ENCODE measurements around the gene TYMP. TPM values are rescaled to one million over a fixed set of nuclear protein-coding genes. Genes with fewer than 3 reads are reported as not detected.

TYMP gene
- total RNA-seq: 10 to 100 TPM; 29.8 to 65.3 TPM

- intact Hi-C loops (cut with DNase I): no loop called here
- TF ChIP-seq POLR2A (IDR thresholded peaks at IDR 0.05) (peak; percentile 16 to 43 (median 31)), CTCF (IDR thresholded peaks at IDR 0.05) (no peak)
- peak within 1 kb of the TSS; percentile 70 to 90 (median 82) for H3K27ac ChIP-seq
- no peaks in the 10 kb centered on the region for H3K9me3 ChIP-seq
- DNase-seq (peak; percentile 63 to 80 (median 72)), ATAC-seq (peak; percentile 17)
- H3K27me3 ChIP-seq: peaks cover 0 to 21% of the 10 kb centered on the region in 2 donors
- H3K36me3 ChIP-seq (replicated peaks in 1 of 2; ENCODE audit: insufficient read depth in 1 of 2, low read depth in 2 of 2): no peaks in the 10 kb centered on the region
- 3% methylated on average over 74 of the region's 92 CpGs; no CpG with 5 or more reads in 1 of the 2 donors for WGBS, 2 donors
- H3K4me1 ChIP-seq: peaks cover 56% of the 10 kb centered on the region
- H3K4me3 ChIP-seq: no peak within 1 kb of the TSS
These were observed at the start of gene TYMP for GRCh38 chr22:50529897-50530579. TYMP (minus strand) TSS chr22:50530012; CDS start chr22:50529709, 303 bp downstream.

- TF ChIP-seq CTCF (IDR thresholded peaks at IDR 0.05) (no peak), POLR2A (IDR thresholded peaks at IDR 0.05) (no peak)
- H3K9me3 ChIP-seq: no peaks in the 10 kb centered on the region
- DNase-seq (no peak), ATAC-seq (no peak)
- no peak overlapping the region for H3K27ac ChIP-seq
- 72 to 82% methylated on average over 5 to 8 of the region's 8 CpGs for WGBS, 2 donors
- no peak overlapping the region for H3K4me3 ChIP-seq
- intact Hi-C loops (cut with DNase I): no loop called here
- H3K27me3 ChIP-seq: no peaks in the 10 kb centered on the region
- no peaks in the 10 kb centered on the region for H3K36me3 ChIP-seq (replicated peaks in 1 of 2; ENCODE audit: insufficient read depth in 1 of 2, low read depth in 2 of 2)
- peaks cover 32% of the 10 kb centered on the region for H3K4me1 ChIP-seq
These were observed 49.0 kb upstream of the TYMP start for GRCh38 chr22:50578776-50579310.

- Histone ChIP-seq H3K27me3 (no peaks in the 10 kb centered on the region), H3K9me3 (no peaks in the 10 kb centered on the region), H3K4me3 (no peak within 1 kb of the TSS), H3K27ac (no peak within 1 kb of the TSS), H3K36me3 (replicated peaks in 1 of 2; ENCODE audit: insufficient read depth in 1 of 2, low read depth in 2 of 2) (no peaks in the 10 kb centered on the region), H3K4me1 (peaks cover 25% of the 10 kb centered on the region)
- 41 to 53% methylated on average over 11 to 43 of the region's 63 CpGs for WGBS, 2 donors
- ATAC-seq (no peak), DNase-seq (no peak)
- intact Hi-C loops (cut with DNase I): no loop called here
- TF ChIP-seq CTCF (IDR thresholded peaks at IDR 0.05): no peak
- no peak for TF ChIP-seq POLR2A (IDR thresholded peaks at IDR 0.05)
These were observed 48.4 kb upstream of the TYMP start, which contains the start of gene CPT1B for GRCh38 chr22:50577987-50578775. CPT1B (minus strand) TSS chr22:50578427; CDS start chr22:50577915, 512 bp downstream.

- Histone ChIP-seq H3K9me3 (no peaks in the 10 kb centered on the region), H3K4me3 (no peak overlapping the region), H3K4me1 (peaks cover 25% of the 10 kb centered on the region), H3K27me3 (no peaks in the 10 kb centered on the region), H3K27ac (no peak overlapping the region), H3K36me3 (replicated peaks in 1 of 2; ENCODE audit: insufficient read depth in 1 of 2, low read depth in 2 of 2) (no peaks in the 10 kb centered on the region)
- intact Hi-C loops (cut with DNase I): no loop called here
- no peak for ATAC-seq
- 77 to 97% methylated on average over 5 to 19 of the region's 23 CpGs for WGBS, 2 donors
- DNase-seq: no peak
- TF ChIP-seq POLR2A (IDR thresholded peaks at IDR 0.05): no peak
- no peak for TF ChIP-seq CTCF (IDR thresholded peaks at IDR 0.05)
These were observed 47.8 kb upstream of the TYMP start for GRCh38 chr22:50577697-50577986.
